Caco-2 (cell line): ENCODE data around the gene PCBP3. TPM values are rescaled to one million over a fixed set of nuclear protein-coding genes. Genes with fewer than 3 reads are reported as not detected.

Source experiments
- BruUV-seq: library from RNA; stranded (reverse); fragments of 400-500 nt; replicated peaks from 2 replicates; lab custom pipeline; 2021; lab: Mats Ljungman, UMichigan
- CTCF ChIA-PET: fragments of 300-600 bp; sonication (Branson Sonifier 250); formaldehyde crosslinking; loops from one replicate; lab custom pipeline; 2022; ENCODE audit warnings: antibody characterized with exemption; lab: Charles Lee
- POLR2A ChIA-PET: fragments of 300-600 bp; sonication (Branson Sonifier 250); formaldehyde crosslinking; loops from one replicate; lab custom pipeline; 2022; ENCODE audit warnings: antibody characterized with exemption; lab: Charles Lee
- DNase-seq, 2 experiments: peaks; one replicate each; pipeline versions ENCODE4 v3.0.0 to v3.0.0-alpha.2; 2020 to 2022
- H3K27me3 ChIP-seq: replicated peaks from 2 replicates; pipeline ENCODE4 v1.6.0; 2011; ENCODE audit warnings: low read length; ENCODE audit not compliant: control insufficient read depth, insufficient read depth
- H3K36me3 ChIP-seq: 2 replicates; pipeline ENCODE4 v1.5.1; 2011; ENCODE audit warnings: low read length; ENCODE audit not compliant: control insufficient read depth, insufficient read depth
- H3K4me1 ChIP-seq: fragments of 250-450 bp; sonication (Bioruptor Pico); 2 replicates; pipeline ENCODE4 v1.5.1; 2020; ENCODE audit warnings: mild to moderate bottlenecking
- H3K4me3 ChIP-seq: 2 replicates; pipeline ENCODE4 v1.5.1; 2011; ENCODE audit warnings: low read depth, mild to moderate bottlenecking, control low read depth, low read length
- H3K9me3 ChIP-seq: fragments of 250-450 bp; sonication (Bioruptor Pico); 2 replicates; pipeline ENCODE4 v1.5.1; 2020; ENCODE audit warnings: mild to moderate bottlenecking, moderate library complexity
- H3K27ac Mint-ChIP-seq: one replicate; pipeline ENCODE4 v1.8.0; 2022; ENCODE audit warnings: mixed read lengths; ENCODE audit not compliant: unreplicated experiment
- H3K27me3 Mint-ChIP-seq: one replicate; pipeline ENCODE4 v1.8.0; 2022; ENCODE audit warnings: mixed read lengths; ENCODE audit not compliant: insufficient read depth, unreplicated experiment
- H3K36me3 Mint-ChIP-seq: one replicate; pipeline ENCODE4 v1.8.0; 2022; ENCODE audit warnings: mild to moderate bottlenecking, mixed read lengths; ENCODE audit not compliant: insufficient read depth, unreplicated experiment
- H3K4me1 Mint-ChIP-seq: one replicate; pipeline ENCODE4 v1.8.0; 2022; ENCODE audit warnings: low read depth, mixed read lengths; ENCODE audit not compliant: unreplicated experiment
- H3K4me3 Mint-ChIP-seq: one replicate; pipeline ENCODE4 v1.8.0; 2022; ENCODE audit warnings: mild to moderate bottlenecking, moderate library complexity, mixed read lengths; ENCODE audit not compliant: unreplicated experiment
- H3K9me3 Mint-ChIP-seq: one replicate; pipeline ENCODE4 v1.8.0; 2022; ENCODE audit warnings: mixed read lengths; ENCODE audit not compliant: unreplicated experiment
- intact Hi-C: fragments of 100-400 bp; cut with micrococcal nuclease; formaldehyde crosslinking; loops from one replicate; pipeline ENCODE4 v1.10.0; 2022; ENCODE audit not compliant: unreplicated experiment
- total RNA-seq: library from RNA; stranded (reverse); gene quantifications from 2 replicates; pipeline ENCODE4 v1.2.3, GENCODE V29; 2022
- TF ChIP-seq, protein P1 (sequence below), 2 experiments: fragments of 200-600 bp in 1 of 2; IDR thresholded peaks; 1 replicate in 1 of 2; 2 replicates in 1 of 2; pipeline versions ENCODE4 v1.5.1 to v1.8.0; 2011 to 2022; ENCODE audit warnings: antibody characterized with exemption in 1 of 2, control low read depth in 1 of 2, inconsistent platforms in 1 of 2, low read depth in 1 of 2, low read length in 1 of 2, mild to moderate bottlenecking in 1 of 2, moderate library complexity in 1 of 2; ENCODE audit not compliant: insufficient read depth in 1 of 2, severe bottlenecking in 1 of 2, unreplicated experiment in 1 of 2

PCBP3 gene
- total RNA-seq, 1 experiment from 2014 or later, result 0.75 TPM

DNA sequence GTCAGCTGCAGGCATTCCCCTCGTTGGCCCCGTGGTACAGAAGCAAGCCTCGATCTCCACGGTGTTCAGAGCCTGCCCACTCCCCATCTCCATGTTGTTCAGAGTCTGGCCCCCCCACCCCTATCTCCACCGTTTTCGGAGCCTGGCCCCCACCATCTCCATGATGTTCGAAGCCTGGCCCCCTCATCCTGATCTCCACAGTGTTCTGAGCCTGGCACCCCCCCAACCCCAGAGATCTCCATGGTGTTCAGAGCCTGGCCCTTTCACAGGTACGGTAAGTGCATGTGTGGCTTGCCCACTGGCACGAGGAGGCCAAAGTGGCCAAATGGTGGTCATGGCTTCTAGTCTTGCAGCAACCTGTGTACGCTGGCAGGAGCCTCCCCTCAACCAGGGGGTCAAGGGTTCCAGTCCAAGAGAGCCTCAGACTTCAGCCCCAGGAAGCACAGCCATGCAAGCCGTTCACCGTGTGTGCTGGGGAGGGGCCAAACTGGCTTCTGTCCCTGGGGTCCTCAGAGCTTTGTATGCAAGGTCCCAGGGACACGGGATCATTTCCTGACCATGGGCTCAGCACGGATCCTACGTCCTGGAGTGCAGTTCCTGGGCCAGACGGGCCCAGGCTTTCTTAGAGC lies 13.3 kb upstream of the PCBP3 start:
- H3K9me3 Mint-ChIP-seq, result no peaks in the 10 kb centered on the region
- H3K4me1 Mint-ChIP-seq, result no peaks in the 10 kb centered on the region
- no peaks in the 10 kb centered on the region for H3K36me3 Mint-ChIP-seq
- intact Hi-C loops, result no loop called here
- no peak for DNase-seq
- H3K9me3 ChIP-seq, result no peaks in the 10 kb centered on the region
- BruUV-seq, result no TSS peak
- H3K27ac Mint-ChIP-seq, result no peak overlapping the region
- peaks cover 3% of the 10 kb centered on the region for H3K27me3 Mint-ChIP-seq
- H3K36me3 ChIP-seq, result no peaks in the 10 kb centered on the region
- H3K27me3 ChIP-seq, result no peaks in the 10 kb centered on the region
- H3K4me3 Mint-ChIP-seq, result no peak overlapping the region
- no peaks in the 10 kb centered on the region for H3K4me1 ChIP-seq
- H3K4me3 ChIP-seq, result no peak overlapping the region
- ChIA-PET CTCF (no interaction called here), POLR2A (no interaction called here)
- TF ChIP-seq, protein P1, sequence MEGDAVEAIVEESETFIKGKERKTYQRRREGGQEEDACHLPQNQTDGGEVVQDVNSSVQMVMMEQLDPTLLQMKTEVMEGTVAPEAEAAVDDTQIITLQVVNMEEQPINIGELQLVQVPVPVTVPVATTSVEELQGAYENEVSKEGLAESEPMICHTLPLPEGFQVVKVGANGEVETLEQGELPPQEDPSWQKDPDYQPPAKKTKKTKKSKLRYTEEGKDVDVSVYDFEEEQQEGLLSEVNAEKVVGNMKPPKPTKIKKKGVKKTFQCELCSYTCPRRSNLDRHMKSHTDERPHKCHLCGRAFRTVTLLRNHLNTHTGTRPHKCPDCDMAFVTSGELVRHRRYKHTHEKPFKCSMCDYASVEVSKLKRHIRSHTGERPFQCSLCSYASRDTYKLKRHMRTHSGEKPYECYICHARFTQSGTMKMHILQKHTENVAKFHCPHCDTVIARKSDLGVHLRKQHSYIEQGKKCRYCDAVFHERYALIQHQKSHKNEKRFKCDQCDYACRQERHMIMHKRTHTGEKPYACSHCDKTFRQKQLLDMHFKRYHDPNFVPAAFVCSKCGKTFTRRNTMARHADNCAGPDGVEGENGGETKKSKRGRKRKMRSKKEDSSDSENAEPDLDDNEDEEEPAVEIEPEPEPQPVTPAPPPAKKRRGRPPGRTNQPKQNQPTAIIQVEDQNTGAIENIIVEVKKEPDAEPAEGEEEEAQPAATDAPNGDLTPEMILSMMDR (IDR thresholded peaks at IDR 0.05; ENCODE audit: insufficient read depth in 1 of 2, low read depth in 1 of 2, low read length in 1 of 2, severe bottlenecking in 1 of 2, unreplicated experiment in 1 of 2), result no peak

- Histone ChIP-seq H3K4me3 (no peak overlapping the region), H3K9me3 (0 out of 2 replicates have a peak, but pooled peaks cover 5% of the 10 kb centered on the region), H3K27me3 (no peaks in the 10 kb centered on the region), H3K36me3 (no peaks in the 10 kb centered on the region), H3K4me1 (no peaks in the 10 kb centered on the region)
- H3K27ac Mint-ChIP-seq, result no peak overlapping the region
- H3K4me1 Mint-ChIP-seq, result no peaks in the 10 kb centered on the region
- H3K9me3 Mint-ChIP-seq, result no peaks in the 10 kb centered on the region
- no TSS peak for BruUV-seq
- DNase-seq, result no peak
- CTCF ChIA-PET, result no interaction called here
- intact Hi-C loops, result no loop called here
- TF ChIP-seq, protein P1 (IDR thresholded peaks at IDR 0.05; ENCODE audit: insufficient read depth in 1 of 2, low read depth in 1 of 2, low read length in 1 of 2, severe bottlenecking in 1 of 2, unreplicated experiment in 1 of 2), result no peak
- POLR2A ChIA-PET, result no interaction called here
- H3K27me3 Mint-ChIP-seq, result peaks cover 3% of the 10 kb centered on the region
- no peak overlapping the region for H3K4me3 Mint-ChIP-seq
- H3K36me3 Mint-ChIP-seq, result no peaks in the 10 kb centered on the region
Measured at GRCh38 chr21:45630876-45631275, 12.6 kb upstream of the PCBP3 start.

DNA sequence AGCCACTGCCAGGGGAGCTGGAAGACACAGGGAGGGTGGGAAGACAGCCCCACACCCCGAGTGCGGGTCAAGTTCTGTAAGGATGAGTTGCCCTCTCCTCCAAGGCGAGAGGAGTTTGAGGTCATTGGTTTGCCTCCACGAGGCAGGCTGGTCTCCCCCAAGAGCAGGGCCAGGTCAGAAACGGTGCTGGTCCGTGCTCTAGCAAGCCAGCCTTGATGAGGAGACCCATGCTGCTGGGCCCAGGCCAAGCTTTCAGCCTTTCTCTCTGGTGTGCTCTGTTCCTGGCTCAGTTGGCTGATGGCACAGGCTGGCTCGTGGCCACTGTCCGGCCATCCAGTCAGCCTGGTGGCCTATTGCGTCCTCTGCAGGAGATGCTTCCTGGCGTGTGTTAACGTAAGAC lies 12.0 kb upstream of the PCBP3 start:
- Histone ChIP-seq H3K4me3 (no peak overlapping the region), H3K9me3 (0 out of 2 replicates have a peak, but pooled peaks cover 5% of the 10 kb centered on the region), H3K27me3 (no peaks in the 10 kb centered on the region), H3K36me3 (no peaks in the 10 kb centered on the region), H3K4me1 (no peaks in the 10 kb centered on the region)
- H3K4me3 Mint-ChIP-seq, result no peak overlapping the region
- no peaks in the 10 kb centered on the region for H3K4me1 Mint-ChIP-seq
- ChIA-PET CTCF (no interaction called here), POLR2A (no interaction called here)
- H3K27ac Mint-ChIP-seq, result no peak overlapping the region
- intact Hi-C loops, result no loop called here
- H3K36me3 Mint-ChIP-seq, result no peaks in the 10 kb centered on the region
- no peak for DNase-seq
- H3K9me3 Mint-ChIP-seq, result no peaks in the 10 kb centered on the region
- peaks cover 3% of the 10 kb centered on the region for H3K27me3 Mint-ChIP-seq
- TF ChIP-seq, protein P1 (IDR thresholded peaks at IDR 0.05; ENCODE audit: insufficient read depth in 1 of 2, low read depth in 1 of 2, low read length in 1 of 2, severe bottlenecking in 1 of 2, unreplicated experiment in 1 of 2), result no peak
- BruUV-seq, result no TSS peak
